ENCODE data around the gene KPTN.
A peak's percentile ranks its signal among the peaks of the same experiment; 100 is the strongest.

Gene KPTN

DNA sequence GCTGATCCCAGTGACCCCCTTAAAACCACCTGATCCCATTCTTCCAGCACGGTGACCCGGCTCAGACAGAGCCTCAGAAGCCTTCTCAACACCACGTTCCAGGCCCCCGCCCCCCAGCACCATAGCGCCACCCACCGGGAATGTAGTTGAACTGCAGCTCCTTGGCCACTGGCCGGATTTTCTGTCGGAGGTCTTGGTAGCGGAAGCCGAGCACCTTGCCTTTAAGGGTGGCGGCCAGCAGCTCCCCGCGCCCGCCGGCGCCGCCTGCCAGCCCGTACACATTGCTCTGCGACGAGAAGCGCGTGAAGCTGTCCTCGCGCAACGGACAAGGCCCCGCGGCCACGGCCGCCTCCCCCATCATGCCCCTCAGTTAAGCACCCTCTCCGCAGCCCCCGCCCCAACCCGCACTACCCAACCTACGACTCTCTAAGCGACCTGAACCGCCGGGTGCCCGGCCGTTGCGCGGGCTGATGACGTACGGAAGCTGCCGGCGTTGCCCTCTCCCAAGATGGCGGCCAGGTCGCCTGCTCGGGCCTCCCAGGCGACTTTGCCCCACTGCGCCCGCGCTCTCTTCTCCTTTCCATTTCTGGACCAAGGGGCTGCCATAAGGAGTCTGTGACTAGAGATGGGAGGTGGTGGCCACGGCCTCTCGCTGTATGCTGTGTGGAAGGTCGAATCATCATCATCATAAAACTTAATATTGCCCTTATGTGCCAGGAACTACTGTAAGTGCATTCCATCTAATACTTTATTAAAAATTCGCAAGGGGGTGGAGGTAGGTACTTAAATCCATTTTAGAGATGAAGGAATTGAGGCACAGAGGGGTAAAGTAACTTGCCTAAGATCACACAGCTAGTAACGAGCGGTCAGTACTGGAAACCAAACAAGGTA is at the start of gene KPTN:
TSS of gene KPTN (minus strand) at position 420 of the 891 bp plus-strand sequence. CDS start at position 361, 59 bp downstream.
- DNase-seq (ENCODE audit: low read depth in 2 of 2), result peak; percentile 69 to 71

DNA sequence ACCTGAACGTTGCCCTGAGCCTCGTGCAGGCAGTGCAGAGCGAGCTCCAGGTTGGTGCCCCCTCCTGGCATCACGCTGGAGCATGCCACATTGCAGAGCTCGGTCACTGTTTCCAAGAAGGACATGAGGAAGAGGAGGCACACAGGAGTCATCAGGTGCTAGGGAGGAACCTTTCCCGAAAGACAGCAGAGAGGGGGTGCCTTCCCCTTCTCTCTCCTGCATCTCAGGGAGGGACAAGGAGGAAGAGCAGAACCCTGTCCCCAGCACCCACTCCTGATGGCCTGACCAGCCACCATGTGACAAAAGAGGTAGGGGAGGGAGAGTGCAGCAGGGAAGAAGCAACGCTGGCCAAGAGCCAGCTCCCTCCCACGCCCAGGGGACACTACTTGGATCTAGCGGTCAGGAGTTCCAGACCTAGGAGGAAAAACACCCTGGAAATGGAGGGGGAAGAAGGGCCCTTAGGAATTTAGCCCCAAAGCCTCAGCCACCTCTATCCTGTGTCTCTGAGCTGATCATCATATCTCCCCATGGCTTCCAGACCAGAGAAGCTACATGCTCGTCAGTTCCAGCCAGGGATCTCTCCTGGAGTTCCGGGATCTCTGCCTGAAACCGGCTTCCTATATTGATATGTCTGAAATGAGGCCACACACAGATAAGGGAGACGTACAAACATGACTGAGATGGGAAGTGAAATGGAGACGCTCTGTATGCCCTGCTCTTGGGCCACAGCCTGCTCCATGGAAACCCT is 47.8 kb upstream of the KPTN start:
- no peak for DNase-seq (ENCODE audit: low read depth in 2 of 2)

DNA sequence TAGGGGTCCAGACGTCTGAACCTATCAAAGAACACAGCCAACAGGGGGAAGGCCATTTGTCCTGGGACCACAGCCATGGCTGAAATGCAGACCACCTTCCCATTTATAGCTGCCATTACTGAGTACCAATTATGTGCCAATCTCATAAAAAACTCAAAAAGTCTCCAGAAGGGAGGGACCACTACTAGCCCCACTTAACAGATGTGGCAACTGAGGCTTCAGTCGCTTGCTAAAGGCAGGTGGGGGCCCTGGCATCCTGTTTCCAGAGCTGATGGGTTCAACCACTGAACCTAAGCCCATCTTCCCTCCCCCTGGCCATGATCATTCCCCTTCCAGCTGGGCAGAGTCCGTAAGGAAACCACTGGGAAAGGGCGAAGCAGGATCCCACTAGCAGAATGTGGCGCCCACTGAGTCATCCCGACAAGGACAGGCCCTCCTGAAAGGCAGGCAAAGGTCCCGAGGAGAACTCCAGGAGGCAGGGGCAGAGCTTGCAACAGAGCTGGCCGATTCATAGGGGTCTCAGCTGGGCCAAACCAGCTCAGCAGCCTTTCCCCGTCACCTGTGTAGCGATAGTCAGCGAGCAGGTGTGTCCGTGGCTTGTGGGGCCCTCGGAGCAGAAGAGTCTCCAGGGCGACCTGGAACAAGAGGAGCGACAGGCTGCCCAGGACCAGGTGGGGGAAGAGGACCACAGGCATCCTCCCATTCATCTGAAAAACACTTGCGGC is 45.2 kb upstream of the KPTN start:
- DNase-seq (ENCODE audit: low read depth in 2 of 2), result no peak

DNA sequence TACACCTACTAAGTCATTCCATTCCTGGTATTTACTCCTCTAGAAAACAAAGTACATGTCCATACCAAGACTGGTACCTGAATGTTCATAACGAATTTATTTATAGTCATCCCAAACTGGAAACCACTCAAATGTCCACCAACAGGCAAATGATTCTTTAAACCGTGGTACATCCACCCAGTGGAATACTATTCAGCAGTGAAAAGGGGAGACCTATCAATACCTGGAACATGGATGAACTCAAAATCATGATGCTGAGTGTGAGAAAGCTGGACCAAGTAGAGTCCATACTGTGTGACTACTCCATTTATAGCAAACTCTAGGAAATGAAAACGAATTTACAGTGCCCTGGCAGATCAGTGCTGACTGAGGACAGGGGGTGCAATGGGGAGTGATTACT is 42.8 kb upstream of the KPTN start:
- no peak for DNase-seq (ENCODE audit: low read depth in 2 of 2)

DNA sequence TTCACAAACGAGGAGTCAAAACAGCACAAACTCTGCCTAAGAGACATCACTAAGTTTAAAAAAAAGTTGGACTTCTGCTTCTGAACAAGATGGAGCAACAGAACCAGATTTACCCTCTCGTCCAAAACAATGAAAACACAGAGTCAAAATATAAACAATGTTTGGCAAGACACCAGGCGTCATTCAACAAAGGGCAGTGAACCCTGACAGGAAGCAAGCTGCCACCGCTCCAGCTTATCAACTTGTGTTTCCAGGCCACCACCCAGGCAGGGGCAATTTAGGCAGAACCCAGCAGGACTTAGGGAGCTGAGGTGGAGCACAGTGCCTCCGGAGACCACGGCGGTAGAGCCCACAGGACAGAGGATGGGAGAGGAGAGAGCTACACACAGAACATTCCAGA is 39.5 kb upstream of the KPTN start:
- DNase-seq (ENCODE audit: low read depth in 2 of 2), result no peak

DNA sequence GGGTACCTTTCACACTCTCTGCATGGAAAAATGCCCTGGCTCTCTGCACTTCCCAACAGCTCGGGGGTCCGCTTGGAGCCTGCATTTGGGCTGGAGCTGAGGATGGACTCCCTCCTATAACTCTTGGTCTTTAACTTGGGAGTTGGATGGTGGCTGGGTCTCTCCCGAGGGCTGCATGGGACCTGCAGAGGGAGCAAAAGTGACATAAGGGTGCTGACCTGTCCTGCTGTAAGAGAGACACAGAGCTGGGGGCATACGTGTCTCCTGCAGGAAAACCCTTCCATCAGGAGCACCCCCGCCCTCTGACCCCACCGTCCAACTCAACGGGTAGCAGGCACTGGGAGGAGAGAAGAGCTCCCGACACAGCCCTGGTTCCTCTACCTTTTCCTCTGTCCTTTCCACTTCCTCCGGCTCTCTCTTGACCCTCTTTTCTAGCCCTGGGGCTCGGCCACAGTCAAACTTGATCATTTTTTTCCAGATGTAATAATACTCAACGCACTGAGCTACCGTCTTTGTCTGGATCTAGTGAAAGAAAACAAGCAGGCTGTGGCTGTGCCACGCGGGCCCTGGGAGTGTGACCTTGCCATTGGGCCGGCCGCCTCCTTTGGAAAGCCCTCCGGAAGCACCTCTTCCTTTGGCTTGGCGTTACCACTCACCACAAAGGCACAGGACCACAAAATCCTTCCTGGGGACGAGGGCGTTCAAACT is 37.6 kb upstream of the KPTN start:
- DNase-seq (ENCODE audit: low read depth in 2 of 2), result no peak

DNA sequence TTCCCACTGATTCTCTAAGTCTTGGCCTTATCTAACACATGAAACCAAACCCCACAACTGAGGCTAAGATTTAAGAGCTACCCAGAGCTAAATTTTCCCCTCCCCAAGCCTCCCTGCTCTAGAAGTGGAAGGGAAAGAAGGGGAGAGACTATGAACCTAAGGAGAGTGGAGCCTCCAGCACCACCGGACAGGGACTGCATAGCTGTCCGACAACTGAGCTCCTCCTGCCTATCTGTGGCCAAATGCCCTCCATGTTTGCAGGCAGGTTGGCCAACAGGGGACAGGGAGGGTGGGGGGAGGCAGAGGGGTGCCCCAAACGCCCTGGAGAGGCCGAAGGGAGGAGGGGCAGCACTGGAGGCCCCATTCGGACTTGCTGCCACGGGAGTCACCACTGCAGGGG is 36.8 kb upstream of the KPTN start:
- no peak for DNase-seq (ENCODE audit: low read depth in 2 of 2)

DNA sequence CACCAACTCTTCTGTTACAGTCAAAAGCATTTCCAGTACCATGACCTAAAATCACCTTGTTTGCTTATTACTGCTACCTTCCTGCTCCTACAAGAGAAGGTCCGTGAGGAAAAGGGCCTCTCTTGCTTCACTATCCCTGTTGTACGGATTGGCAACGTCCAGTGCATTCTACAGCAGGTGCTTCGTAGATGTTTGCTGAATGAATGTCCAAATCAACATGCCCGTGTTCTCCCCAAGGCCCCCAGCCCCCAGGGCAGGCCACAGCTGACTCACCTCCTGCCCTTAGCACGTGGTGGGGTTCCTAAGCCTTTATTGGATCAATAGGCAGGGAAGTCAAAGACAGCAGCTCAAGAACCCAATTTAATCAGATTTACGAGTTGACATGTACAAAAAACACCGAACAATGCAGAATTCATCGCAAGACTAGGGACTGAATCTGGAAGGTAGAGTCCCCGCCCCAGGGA is 36.4 kb upstream of the KPTN start:
- no peak for DNase-seq (ENCODE audit: low read depth in 2 of 2)

DNA sequence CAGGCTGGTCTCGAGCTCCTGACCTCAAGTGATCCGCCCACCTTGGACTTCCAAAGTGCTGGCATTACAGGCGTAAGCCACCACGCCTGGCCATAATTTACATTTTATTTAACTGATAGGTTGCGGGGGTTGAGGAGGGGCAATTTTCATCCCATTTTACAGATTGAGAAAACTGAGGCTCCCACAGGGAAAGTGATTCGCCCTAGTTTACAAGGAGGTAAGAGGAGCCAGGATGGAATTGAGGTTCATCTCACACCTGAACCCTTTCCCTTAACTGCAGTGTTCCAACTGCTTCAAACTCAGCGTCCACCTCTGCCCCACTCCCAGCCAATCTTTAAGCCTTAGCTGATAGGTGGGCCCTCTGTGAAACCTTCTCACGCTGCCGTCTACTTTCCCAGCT is 34.8 kb upstream of the KPTN start:
- DNase-seq (ENCODE audit: low read depth in 2 of 2), result no peak

DNA sequence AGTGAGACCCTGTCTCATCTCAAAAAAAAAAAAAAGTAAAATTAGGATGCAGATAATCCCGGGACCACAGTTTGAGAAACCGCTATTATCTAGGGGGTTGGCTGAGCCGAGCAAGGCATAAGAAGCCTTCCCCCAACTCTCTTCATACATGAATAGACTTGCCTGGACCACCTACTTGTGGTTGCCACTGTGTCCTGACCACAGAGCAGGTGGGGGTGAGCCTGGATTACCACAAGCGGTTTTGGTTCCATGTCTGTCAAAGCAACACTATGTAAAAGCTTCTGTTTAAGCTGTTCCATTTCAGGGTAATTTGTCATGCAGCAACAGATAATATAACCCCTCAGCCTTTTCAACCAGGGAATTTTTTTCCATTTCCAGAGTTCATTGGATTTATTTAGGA is 34.1 kb upstream of the KPTN start:
- no peak for DNase-seq (ENCODE audit: low read depth in 2 of 2)

DNA sequence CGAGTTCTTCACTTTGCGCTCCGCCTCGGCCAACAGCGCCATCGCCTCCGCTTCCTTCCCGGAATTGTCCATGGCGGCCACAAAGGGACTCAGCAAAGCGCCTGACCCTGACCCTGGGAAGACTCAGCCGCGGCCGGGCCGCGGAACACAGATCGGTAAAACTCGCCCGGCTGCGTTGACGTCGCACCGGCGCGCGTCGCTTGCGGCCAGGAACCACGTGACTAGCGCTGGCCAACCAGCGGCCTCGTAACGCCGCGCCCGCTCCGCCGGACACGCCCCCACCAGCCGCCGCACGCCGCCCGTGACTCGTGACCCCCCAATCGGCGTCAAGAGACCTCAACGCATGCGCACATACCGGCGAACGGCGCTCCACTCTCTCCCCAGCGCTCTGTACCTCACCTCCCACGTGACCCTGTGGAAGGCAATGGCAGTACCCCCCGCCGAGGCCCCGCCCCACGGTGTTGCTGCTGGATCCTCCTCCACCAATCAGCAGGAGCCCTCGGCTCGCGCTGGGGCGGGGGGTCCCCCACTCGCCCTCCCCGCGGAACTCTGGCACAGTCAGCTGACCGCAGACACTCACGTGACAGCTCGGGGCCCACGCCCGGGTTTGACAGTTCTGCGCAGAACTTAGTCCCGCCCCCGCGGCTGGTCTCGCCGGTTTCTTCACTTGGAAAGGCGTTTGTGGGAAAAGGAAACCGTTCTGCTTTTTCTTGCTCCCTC is 31.0 kb upstream of the KPTN start, which contains the start of gene NAPA:
TSS of gene NAPA (minus strand) at position 195 of the 720 bp plus-strand sequence. CDS start at position 72, 123 bp downstream.
- peak; percentile 100 for DNase-seq (ENCODE audit: low read depth in 2 of 2)

DNA sequence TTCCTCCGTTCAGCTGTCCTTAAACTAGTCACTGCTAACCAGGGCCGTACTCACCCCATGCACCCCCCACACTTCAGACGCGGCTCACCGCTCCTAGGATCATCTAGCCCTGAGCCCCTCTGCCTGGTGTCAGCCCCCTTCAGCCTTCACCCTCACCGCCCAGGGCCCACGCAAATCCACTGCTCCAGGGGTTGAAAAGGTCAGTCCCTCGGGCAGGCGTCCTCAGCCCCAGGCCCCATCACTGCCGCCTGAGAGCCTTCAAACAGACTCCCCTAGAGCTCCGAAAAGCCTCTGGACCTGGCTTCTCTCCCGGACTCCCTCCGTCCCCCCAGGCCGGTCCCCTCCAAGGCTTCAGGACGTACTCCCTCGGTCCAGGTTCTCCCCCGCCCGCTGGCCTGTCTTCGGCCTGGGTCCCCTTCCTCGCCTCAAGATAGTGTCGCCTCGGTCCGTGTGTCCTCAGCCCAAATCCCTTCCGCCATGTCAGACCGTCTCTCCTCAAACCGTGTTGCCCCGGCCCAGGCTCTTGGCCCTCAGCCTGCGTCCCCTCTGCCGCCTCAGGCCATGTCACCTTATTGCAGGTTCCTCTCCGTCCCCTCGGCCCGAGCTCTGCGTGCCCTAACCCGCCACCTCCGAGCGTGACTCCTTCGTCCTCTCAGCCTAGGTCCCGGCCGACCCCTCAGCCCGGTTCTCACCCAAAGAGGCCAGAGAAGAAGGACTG is 30.3 kb upstream of the KPTN start:
- no peak for DNase-seq (ENCODE audit: low read depth in 2 of 2)

DNA sequence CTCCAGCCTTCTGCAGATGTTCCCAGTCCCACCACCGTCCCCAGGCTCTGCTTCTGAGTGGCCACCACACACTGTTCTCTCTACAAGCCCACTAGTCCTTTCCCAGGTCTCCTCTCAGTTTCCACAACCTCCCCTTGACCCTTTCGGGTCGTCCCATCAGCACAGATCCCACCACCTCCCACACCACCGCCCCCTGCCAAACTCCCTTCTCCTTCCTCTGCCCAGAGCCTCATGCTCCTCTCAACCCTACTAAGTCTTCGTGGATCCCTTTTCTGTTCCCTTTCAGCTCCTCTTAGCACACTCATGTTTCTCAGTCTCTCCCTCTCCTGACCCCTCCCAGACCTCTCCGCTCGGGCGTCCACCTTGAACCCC is 28.9 kb upstream of the KPTN start:
- DNase-seq (ENCODE audit: low read depth in 2 of 2), result no peak

DNA sequence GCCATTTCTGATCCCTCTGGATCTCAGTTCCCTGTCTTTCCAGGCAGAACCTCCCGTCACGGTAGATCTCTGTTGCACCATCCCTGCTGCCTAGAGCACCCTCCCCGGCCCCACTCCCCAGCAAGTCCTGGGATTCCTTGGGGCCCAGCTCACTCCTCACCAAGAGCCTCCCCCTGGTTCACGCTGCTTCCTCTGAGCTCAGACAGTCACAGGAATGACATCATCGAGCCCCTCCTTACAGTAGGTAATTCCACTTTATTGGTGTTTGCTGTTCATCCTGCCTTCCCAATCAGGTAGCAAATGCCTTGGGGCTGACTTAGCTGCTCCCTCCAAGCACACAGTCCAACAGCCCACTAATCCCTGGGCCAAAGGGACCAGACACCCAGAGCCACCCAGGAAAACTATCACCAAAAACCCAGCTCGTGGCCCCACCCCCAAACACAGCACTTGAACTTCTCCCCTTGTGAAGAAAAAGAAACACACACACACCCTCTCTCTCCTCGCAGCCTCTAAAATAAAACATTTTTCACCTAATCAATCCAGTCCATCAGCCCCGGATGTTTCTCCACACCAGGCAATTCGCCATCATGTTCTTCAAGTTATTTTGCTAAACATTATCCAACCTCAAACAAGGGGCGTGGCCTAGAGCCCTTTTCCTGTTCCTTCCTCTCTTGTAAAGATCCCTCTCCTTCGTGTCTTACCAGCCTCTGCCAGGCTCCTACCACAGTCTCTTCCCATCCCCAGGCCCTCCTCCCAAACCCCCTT is 28.3 kb upstream of the KPTN start:
- no peak for DNase-seq (ENCODE audit: low read depth in 2 of 2)

DNA sequence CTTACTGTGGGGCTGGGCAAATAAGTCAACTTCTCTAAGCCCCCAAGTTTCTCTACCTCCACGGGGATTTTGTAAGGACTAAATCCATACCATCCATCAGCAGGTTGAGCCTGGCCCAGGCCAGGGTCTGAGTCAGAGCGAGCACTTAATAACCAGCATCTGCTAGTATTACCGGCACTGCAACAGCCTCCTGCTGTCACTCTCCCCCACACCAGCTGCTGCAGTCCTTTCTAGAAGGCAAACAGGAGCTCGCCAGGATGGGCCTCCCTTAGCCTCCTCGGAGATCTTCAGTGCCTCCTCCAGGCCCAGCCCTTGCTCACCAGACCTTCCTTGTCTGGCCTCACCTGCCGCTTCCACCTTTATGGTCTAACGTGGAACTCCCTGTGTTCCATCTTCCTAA is 27.7 kb upstream of the KPTN start:
- no peak for DNase-seq (ENCODE audit: low read depth in 2 of 2)

DNA sequence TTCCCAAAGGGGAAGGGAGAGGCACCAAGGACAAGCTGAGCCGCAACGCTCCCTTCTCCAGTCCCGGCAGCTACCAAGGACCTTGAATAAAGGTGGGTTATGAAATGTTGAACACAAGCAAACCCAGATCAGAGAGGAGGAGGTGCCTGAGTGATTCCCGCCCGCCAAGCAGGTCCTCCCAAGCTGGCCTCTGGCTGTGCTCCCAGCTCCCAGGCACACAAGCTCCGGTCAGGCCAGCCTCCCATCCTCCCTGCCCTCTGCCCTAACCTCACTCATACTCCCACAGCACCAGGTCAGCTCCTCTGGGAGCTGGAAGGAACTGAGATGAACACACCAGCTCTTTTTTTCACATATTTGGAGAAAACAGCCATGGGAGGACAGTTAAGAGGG is 27.1 kb upstream of the KPTN start:
- no peak for DNase-seq (ENCODE audit: low read depth in 2 of 2)

DNA sequence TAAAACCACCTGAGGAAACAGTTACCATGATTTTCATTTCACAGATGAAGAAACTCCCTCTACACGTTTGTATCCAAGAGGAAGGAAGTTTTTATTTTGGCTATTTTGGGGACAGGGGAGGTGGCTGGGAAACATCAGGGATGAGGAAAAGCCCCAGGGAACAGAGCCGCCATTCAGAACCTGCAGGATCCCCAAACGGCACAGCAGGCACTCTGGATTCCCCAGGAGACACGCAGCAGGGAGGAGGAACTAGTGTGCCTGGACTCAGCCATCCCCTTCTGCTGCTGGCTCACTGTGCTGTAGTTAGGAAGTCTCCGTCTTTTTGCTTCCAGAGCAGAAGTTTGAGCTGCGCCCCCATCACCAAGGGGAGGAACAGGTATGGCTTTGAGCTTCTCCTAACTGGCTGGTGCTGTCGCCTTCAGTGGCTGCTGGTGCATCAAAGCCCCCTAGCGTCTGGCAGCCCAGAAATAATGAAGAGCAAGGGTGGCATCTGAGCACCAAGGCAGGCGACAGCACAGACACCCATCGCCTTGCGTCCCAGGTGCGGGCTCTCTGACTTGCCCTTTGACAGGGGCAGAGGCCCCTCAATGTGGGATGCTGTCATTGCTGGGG is 26.6 kb upstream of the KPTN start:
- no peak for DNase-seq (ENCODE audit: low read depth in 2 of 2)

DNA sequence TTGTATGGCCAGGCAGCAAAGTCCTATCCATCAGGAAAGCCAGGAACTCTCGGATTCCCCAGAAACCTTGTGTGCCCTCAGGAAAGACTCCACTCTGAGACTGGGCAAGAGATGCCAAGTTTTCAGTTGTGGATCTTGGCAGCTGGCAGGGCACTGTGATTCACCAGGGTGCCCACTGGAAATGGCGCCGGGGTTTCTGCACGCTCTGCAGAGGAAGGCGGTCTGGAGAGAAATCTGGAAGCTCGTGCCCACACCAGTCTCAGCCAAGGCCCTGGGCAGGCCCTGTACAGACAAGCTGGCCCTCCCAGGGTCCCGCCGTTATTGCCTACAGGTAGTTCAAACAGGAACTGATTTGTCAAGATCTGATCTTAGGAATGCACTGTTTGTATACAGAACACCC is 26.0 kb upstream of the KPTN start:
- DNase-seq (ENCODE audit: low read depth in 2 of 2), result no peak

All from fibroblast of skin of left biceps (primary cell).